Eye (tissue), 1 donor: ENCODE data around the gene HMG20B.
A peak's percentile ranks its signal among the peaks of the same experiment; 100 is the strongest.

Experiments
- DNase-seq: peaks from one replicate; pipeline ENCODE4 v3.0.0-alpha.2; 2015

HMG20B gene

DNA sequence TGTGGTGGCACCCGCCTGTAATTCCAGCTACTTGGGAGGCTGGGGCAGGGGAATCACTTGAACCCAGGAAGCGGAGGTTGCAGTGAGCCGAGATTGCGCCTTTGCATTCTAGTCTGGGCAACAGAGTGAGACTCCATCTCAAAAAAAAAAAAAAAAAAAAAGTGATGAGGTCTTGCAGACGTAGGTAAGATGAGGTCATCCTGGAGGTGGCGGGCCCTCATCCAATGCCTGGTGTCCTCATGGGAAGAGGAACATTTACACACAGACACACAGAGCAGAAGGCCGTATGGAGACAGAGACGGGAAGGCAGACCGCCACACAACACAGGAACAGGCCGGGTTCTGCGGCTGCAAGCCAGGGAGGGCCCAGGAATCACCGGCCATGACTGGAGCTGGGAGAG, 49.5 kb downstream of the HMG20B start:
- no peak for DNase-seq

DNA sequence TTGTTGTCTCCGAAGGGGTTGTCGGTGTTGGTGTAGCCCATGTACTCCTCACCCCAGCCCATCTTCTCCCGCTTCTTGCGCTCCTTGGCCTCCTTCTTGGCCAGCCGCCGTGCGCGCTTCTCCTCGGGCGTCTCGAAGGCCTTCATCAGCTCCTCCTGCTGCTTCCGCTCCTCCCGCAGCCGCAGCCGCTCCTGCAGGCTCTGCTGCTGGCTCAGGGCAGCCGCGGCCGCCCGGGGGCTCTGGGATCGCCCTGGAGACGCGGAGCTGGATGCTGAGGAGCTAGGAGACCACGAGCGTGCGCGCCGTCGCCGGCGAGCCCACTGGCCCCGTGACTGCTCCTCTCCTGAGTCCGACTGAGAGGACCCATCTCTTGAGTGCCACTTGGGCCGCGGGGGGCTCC, 51.0 kb downstream of the HMG20B start:
- no peak for DNase-seq

DNA sequence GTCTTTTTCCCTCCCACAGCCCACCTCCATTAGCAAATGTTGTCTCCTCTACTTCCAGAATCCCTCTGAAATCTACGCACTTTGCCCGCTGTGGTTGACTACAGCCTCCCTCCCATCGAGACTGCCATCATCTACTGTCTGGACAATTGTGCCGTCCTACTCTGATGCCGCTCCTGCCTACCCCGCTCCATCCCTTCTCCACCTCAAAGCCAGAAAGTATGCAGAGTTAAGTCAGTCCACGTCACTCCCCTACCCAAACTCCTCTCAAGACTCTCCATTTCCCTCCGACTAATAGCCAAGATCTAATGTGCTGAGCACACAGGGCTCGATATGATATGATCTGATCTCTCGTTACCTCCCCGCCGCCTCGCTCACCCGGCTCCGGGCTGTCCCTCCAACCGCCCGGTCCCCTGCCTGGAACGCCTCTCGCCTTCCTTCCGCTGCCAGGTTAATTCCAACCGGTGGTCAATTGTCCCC, 53.3 kb downstream of the HMG20B start:
- peak; percentile 12 for DNase-seq

GRCh38 chr19:3626473-3627350, 54.0 kb downstream of the HMG20B start, which contains the start of gene CACTIN:
Gene CACTIN (minus strand): TSS chr19:3626790. CDS start chr19:3626762, 28 bp downstream.
- DNase-seq, result peak; percentile 99

DNA sequence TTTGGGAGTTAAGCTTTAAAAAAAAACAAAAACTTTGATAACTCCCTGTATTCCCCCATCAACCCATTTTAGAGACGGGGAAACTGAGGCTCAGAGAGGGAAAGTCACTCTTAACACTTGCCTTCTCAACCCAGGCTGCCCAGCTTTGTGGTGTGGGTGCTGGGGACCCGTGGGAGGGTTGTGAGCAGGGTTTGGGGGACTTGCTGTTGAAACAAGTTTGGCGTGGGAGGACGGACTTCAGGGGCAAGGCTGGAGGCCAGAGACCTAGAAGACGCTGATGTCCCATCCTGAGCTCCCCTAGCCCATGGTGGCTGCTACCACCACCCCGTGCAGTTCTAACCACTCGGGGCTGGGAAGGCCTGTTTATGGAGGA, 54.6 kb downstream of the HMG20B start:
- no peak for DNase-seq
